H1 (cell line): ENCODE results near the gene CERKL. TPM values are rescaled to one million over a fixed set of nuclear protein-coding genes. Genes with fewer than 3 reads are reported as not detected.

Experiments used
- CTCF ChIA-PET: fragments of 300-600 bp; sonication (Branson Sonifier 250); formaldehyde crosslinking; loops from one replicate; lab custom pipeline; 2021; ENCODE audit not compliant: partially characterized antibody; lab: Charles Lee
- POLR2A ChIA-PET: fragments of 300-600 bp; sonication (Branson Sonifier 250); formaldehyde crosslinking; loops from one replicate; lab custom pipeline; 2021; ENCODE audit warnings: inconsistent platforms; ENCODE audit not compliant: partially characterized antibody; lab: Charles Lee
- DNase-seq, 2 experiments: peaks; one replicate each; pipeline versions ENCODE4 v3.0.0 to v3.0.0-alpha.2; 2010 to 2022; ENCODE audit warnings: low spot score in 2 of 2, low read depth in 1 of 2, mixed read lengths in 1 of 2
- FAIRE-seq: peaks from 2 replicates; lab custom pipeline; 2011; peaks lifted over from hg19 to GRCh38; lab: Jason Lieb, UNC
- H2AFZ ChIP-seq: 2 replicates; pipeline ENCODE4 v1.8.1; 2012; ENCODE audit warnings: low read length, inconsistent platforms
- H2AK5ac ChIP-seq: 2 replicates; pipeline ENCODE4 v1.6.1; 2013; ENCODE audit warnings: low read depth, low read length
- H2BK120ac ChIP-seq: replicated peaks from 2 replicates; pipeline ENCODE3; 2013; ENCODE audit warnings: low read depth, low read length, inconsistent platforms
- H2BK12ac ChIP-seq: 2 replicates; pipeline ENCODE4 v1.6.1; 2013; ENCODE audit warnings: low read depth, low read length
- H2BK15ac ChIP-seq: 2 replicates; pipeline ENCODE4 v1.6.1; 2013; ENCODE audit warnings: low read length
- H2BK20ac ChIP-seq: 2 replicates; pipeline ENCODE4 v1.6.1; 2013; ENCODE audit warnings: low read length
- H2BK5ac ChIP-seq: 2 replicates; pipeline ENCODE4 v1.6.1; 2013; ENCODE audit warnings: low read depth, low read length
- H3K14ac ChIP-seq: 2 replicates; pipeline ENCODE4 v1.6.1; 2013; ENCODE audit warnings: inconsistent platforms; ENCODE audit not compliant: insufficient read length
- H3K18ac ChIP-seq: 2 replicates; pipeline ENCODE4 v1.6.1; 2013; ENCODE audit warnings: low read length; ENCODE audit errors: extremely low read depth
- H3K23ac ChIP-seq: 2 replicates; pipeline ENCODE4 v1.6.1; 2013; ENCODE audit warnings: inconsistent platforms; ENCODE audit not compliant: insufficient read length
- H3K23me2 ChIP-seq: 2 replicates; pipeline ENCODE4 v1.6.1; 2013; ENCODE audit warnings: low read depth, low read length
- H3K27ac ChIP-seq: 2 replicates; pipeline ENCODE4 v1.6.1; 2011; ENCODE audit warnings: low read depth, low read length, inconsistent platforms
- H3K27me3 ChIP-seq, 4 experiments: replicated peaks in 1 of 4; 1 replicate in 1 of 4; 2 replicates in 3 of 4; pipeline versions ENCODE4 v1.6.1 to v1.8.1; 2011 to 2013; ENCODE audit warnings: low read length in 3 of 4, mild to moderate bottlenecking in 3 of 4, inconsistent platforms in 2 of 4, mixed read lengths in 2 of 4, moderate library complexity in 1 of 4; ENCODE audit not compliant: control insufficient read depth in 3 of 4, insufficient read depth in 3 of 4; ENCODE audit errors: extremely low read depth in 1 of 4
- H3K36me3 ChIP-seq, 4 experiments: 2 replicates each; pipeline versions ENCODE4 v1.6.1 to v1.8.1; 2011 to 2013; ENCODE audit warnings: mild to moderate bottlenecking in 4 of 4, low read length in 3 of 4, moderate library complexity in 2 of 4, control low read depth in 1 of 4, inconsistent platforms in 1 of 4; ENCODE audit not compliant: insufficient read depth in 4 of 4, control insufficient read depth in 2 of 4
- H3K4ac ChIP-seq: replicated peaks from 2 replicates; pipeline ENCODE3; 2013; ENCODE audit warnings: low read length, low read depth, mixed read lengths, inconsistent platforms; ENCODE audit not compliant: insufficient read length
- H3K4me1 ChIP-seq, 4 experiments: replicated peaks in 1 of 4; 1 replicate in 1 of 4; 2 replicates in 3 of 4; pipeline versions ENCODE4 v1.6.1 to v1.8.1; 2011 to 2013; ENCODE audit warnings: low read length in 3 of 4, inconsistent platforms in 2 of 4, mixed read lengths in 1 of 4; ENCODE audit not compliant: insufficient read depth in 4 of 4, control insufficient read depth in 3 of 4
- H3K4me2 ChIP-seq, 2 experiments: 2 replicates each; pipeline versions ENCODE4 v1.6.1 to v1.8.1; 2011 to 2013; ENCODE audit warnings: low read depth in 2 of 2, low read length in 2 of 2, control low read depth in 1 of 2, inconsistent platforms in 1 of 2, mild to moderate bottlenecking in 1 of 2; ENCODE audit not compliant: insufficient read depth in 1 of 2
- H3K4me3 ChIP-seq, 4 experiments: fragments of 200-600, 300-600 bp in 1 of 4; sonication (generic), shearing (Covaris generic), sonication (Bioruptor Twin) in 1 of 4; 2 replicates each; pipeline versions ENCODE4 v1.5.1 to v1.8.1; 2011 to 2016; ENCODE audit warnings: low read length in 4 of 4, low read depth in 3 of 4, control low read depth in 2 of 4, inconsistent platforms in 2 of 4, mild to moderate bottlenecking in 2 of 4, mixed read lengths in 1 of 4, moderate library complexity in 1 of 4; ENCODE audit not compliant: insufficient read depth in 2 of 4; ENCODE audit errors: extremely low read depth in 1 of 4
- H3K56ac ChIP-seq: replicated peaks from 2 replicates; pipeline ENCODE3; 2013; ENCODE audit warnings: low read depth, mild to moderate bottlenecking, mixed read lengths, low read length, inconsistent platforms; ENCODE audit not compliant: insufficient read length
- H3K79me1 ChIP-seq: 2 replicates; pipeline ENCODE4 v1.6.1; 2013; ENCODE audit warnings: low read depth, low read length, control low read depth
- H3K79me2 ChIP-seq, 2 experiments: 2 replicates each; pipeline versions ENCODE4 v1.6.1 to v1.8.1; 2012 to 2013; ENCODE audit warnings: low read length in 2 of 2, mild to moderate bottlenecking in 2 of 2, inconsistent platforms in 1 of 2; ENCODE audit not compliant: insufficient read depth in 2 of 2, control insufficient read depth in 1 of 2
- H3K9ac ChIP-seq, 4 experiments: replicated peaks in 1 of 4; 1 replicate in 1 of 4; 2 replicates in 3 of 4; pipeline versions ENCODE4 v1.6.1 to v1.8.1; 2011 to 2013; ENCODE audit warnings: low read depth in 3 of 4, low read length in 3 of 4, control low read depth in 2 of 4, mild to moderate bottlenecking in 2 of 4, moderate library complexity in 2 of 4, inconsistent platforms in 1 of 4; ENCODE audit errors: extremely low read depth in 1 of 4
- H3K9me3 ChIP-seq, 2 experiments: 2 replicates each; pipeline versions ENCODE4 v1.6.1 to v1.8.1; 2012 to 2013; ENCODE audit warnings: mild to moderate bottlenecking in 2 of 2, moderate library complexity in 2 of 2, control low read depth in 1 of 2, inconsistent platforms in 1 of 2, low read depth in 1 of 2, low read length in 1 of 2, mixed read lengths in 1 of 2; ENCODE audit not compliant: insufficient read depth in 2 of 2
- H4K20me1 ChIP-seq, 2 experiments: replicated peaks in 1 of 2; 2 replicates each; pipeline versions ENCODE3 to v1.8.1; 2011 to 2013; ENCODE audit warnings: inconsistent platforms in 2 of 2, low read length in 2 of 2, mild to moderate bottlenecking in 1 of 2; ENCODE audit not compliant: insufficient read depth in 2 of 2, control insufficient read depth in 1 of 2
- H4K5ac ChIP-seq: 2 replicates; pipeline ENCODE4 v1.6.1; 2013; ENCODE audit warnings: low read length, low read depth, mixed read lengths, inconsistent platforms; ENCODE audit not compliant: insufficient read length
- H4K8ac ChIP-seq: 2 replicates; pipeline ENCODE4 v1.8.0; 2013; ENCODE audit warnings: mild to moderate bottlenecking, moderate library complexity, low read length, inconsistent platforms; ENCODE audit not compliant: insufficient read depth; ENCODE audit errors: extremely low read depth
- H4K91ac ChIP-seq: replicated peaks from 2 replicates; pipeline ENCODE3; 2013; ENCODE audit warnings: low read length, mixed read lengths, inconsistent platforms; ENCODE audit not compliant: insufficient read length
- CTBP2 ChIP-seq: IDR thresholded peaks from 2 replicates; pipeline ENCODE4 v1.7.0; 2011; ENCODE audit warnings: borderline replicate concordance, mild to moderate bottlenecking, moderate library complexity, mixed read lengths, low read length; ENCODE audit not compliant: insufficient read depth, insufficient read length
- POLR2AphosphoS5 ChIP-seq: IDR thresholded peaks from 2 replicates; pipeline ENCODE4 v1.6.1; 2011; ENCODE audit warnings: low read depth, low read length
- TEAD4 ChIP-seq: IDR thresholded peaks from 2 replicates; pipeline ENCODE4 v1.6.1; 2012; ENCODE audit warnings: low read depth, low read length, inconsistent platforms, mixed read lengths
- USF2 ChIP-seq: IDR thresholded peaks from 2 replicates; pipeline ENCODE4 v1.6.1; 2011; ENCODE audit warnings: low read length, improper control_type of control experiment
- polyA plus RNA-seq, 7 experiments: library from polyadenylated mRNA; depleted of rRNA in 3 of 7; stranded (reverse) in 5 of 7; unstranded in 2 of 7; fragments of >200 nt in 5 of 7; fragments of 200-250 nt in 2 of 7; gene quantifications; 1 replicate in 5 of 7; 2 replicates in 1 of 7; 4 replicates in 1 of 7; pipeline versions ENCODE4 v1.2.1 to v1.2.3, GENCODE V29; 2011 to 2013; ENCODE audit warnings: missing spikeins in 2 of 7, mixed read lengths in 2 of 7
- total RNA-seq: library from RNA; stranded (reverse); fragmentation: NEBNext Ultra II Directional; extraction: Animal tissue kit (Norgen Biotek cat#: 25700); gene quantifications from 2 replicates; pipeline ENCODE4 v1.2.1, GENCODE V29; 2021

The CERKL gene
- total and polyA plus RNA-seq, 2 of the 8 experiments (the other 6 are each of a cell fraction or from before 2014, with no cell fraction given), result 0.05 TPM; not detected in 1

GRCh38 chr2:181674461-181674860 lies 17.6 kb upstream of the CERKL start:
- H3K18ac ChIP-seq, result no peak overlapping the region
- H2BK5ac ChIP-seq, result no peak overlapping the region
- H3K14ac ChIP-seq, result no peak overlapping the region
- no peak overlapping the region for H3K23ac ChIP-seq
- no peak for TF ChIP-seq POLR2AphosphoS5
- no peak for TF ChIP-seq TEAD4
- no peak for TF ChIP-seq USF2
- no peak for TF ChIP-seq CTBP2
- H2BK20ac ChIP-seq, result no peak overlapping the region
- no peak overlapping the region for H3K27ac ChIP-seq
- DNase-seq (no peak), FAIRE-seq (no peak)
- H4K91ac ChIP-seq, result no peak overlapping the region
- H3K56ac ChIP-seq, result no peak overlapping the region
- ChIA-PET CTCF (interaction anchor here (0.6 to 1.5 kb wide), 4 partner anchors 16 to 143 kb away, joined by 3 to 5 read pairs (median 3); no protein-coding TSS in a partner anchor), POLR2A (interaction anchor here (0.9 kb wide), 1 partner anchor 17 kb away, joined by 3 read pairs; the partner anchor contains the start of gene CERKL)
- H4K5ac ChIP-seq, result no peak overlapping the region
- no peaks in the 10 kb centered on the region for H3K9me3 ChIP-seq
- H2BK120ac ChIP-seq, result no peak overlapping the region
- H3K4ac ChIP-seq, result no peak overlapping the region
- H3K36me3 ChIP-seq, result no peaks in the 10 kb centered on the region; a peak in 1 of 8 replicates
- H3K27me3 ChIP-seq, result peaks cover 26 to 42% (median 27%) of the 10 kb centered on the region in 4 experiments
- no peaks in the 10 kb centered on the region for H3K79me2 ChIP-seq
- H3K4me3 ChIP-seq, result no peak overlapping the region
- peaks cover 2% of the 10 kb centered on the region; the same call in 1 of the 2 replicates for H3K23me2 ChIP-seq
- peaks cover 12 to 14% of the 10 kb centered on the region in 2 experiments for H4K20me1 ChIP-seq
- no peak overlapping the region for H2AK5ac ChIP-seq
- H3K4me1 ChIP-seq, result peaks cover 0 to 7% (median 3%) of the 10 kb centered on the region in 4 experiments; a peak in 5 of 7 replicates
- no peak overlapping the region for H2BK15ac ChIP-seq
- no peak overlapping the region for H2BK12ac ChIP-seq
- H2AFZ ChIP-seq, result no peak overlapping the region
- H3K79me1 ChIP-seq, result no peaks in the 10 kb centered on the region
- H3K4me2 ChIP-seq, result no peak overlapping the region
- H3K9ac ChIP-seq, result no peak overlapping the region
- no peak overlapping the region for H4K8ac ChIP-seq
